GM18498 (cell line): ENCODE measurements around the gene CNTNAP5.
A peak's percentile ranks its signal among the peaks of the same experiment; 100 is the strongest.

Experiments
- ATAC-seq: cut with Tn5 transposase; IDR thresholded peaks from one replicate; pipeline ENCODE4 v1.9.1; 2021; ENCODE audit warnings: mild to moderate bottlenecking, moderate library complexity; ENCODE audit not compliant: unreplicated experiment

CNTNAP5 gene

DNA sequence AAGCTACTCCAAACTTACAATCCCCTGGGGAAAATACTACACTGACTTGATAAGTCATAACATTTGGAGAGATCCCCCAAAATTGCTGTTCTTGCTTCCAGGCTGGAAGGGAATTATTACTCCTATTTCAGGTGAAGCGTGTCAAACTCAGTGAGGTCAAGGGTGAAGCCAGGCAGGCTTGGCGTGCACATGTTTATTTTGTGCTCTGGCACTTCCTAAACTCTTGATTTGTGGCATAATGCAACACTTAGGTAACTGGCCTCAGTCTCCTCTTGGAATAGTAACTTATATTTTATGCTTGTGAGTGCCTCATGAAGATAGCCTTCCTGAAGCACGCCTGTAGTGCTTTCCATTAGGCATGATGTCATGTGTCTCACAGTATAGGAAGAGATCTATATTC, 751.2 kb downstream of the CNTNAP5 start:
- no peak for ATAC-seq

GRCh38 chr2:124778076-124778475, 753.0 kb downstream of the CNTNAP5 start:
- ATAC-seq = no peak

DNA sequence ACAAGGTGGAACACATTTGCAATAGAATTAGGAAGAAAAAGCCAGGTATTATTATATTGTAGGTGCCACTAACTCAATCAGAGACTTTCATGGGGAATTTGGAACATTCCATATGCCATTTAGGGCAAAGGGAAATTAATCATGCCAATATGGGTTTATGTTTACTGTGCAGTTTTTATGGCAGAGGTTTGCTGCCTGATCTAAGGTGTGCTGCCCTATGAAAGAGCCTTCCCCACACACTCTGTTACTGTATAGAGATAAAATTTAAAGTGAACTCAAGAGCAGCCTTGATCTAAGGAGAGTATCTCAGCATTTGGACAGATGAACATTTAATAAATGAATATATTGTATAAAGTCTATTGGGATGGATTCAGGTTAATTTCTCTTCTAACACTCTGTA, 771.6 kb downstream of the CNTNAP5 start:
- ATAC-seq = no peak

- ATAC-seq = no peak
Measured at GRCh38 chr2:124797049-124797448, 772.0 kb downstream of the CNTNAP5 start.

GRCh38 chr2:124798551-124798950, 773.5 kb downstream of the CNTNAP5 start:
- ATAC-seq = no peak

DNA sequence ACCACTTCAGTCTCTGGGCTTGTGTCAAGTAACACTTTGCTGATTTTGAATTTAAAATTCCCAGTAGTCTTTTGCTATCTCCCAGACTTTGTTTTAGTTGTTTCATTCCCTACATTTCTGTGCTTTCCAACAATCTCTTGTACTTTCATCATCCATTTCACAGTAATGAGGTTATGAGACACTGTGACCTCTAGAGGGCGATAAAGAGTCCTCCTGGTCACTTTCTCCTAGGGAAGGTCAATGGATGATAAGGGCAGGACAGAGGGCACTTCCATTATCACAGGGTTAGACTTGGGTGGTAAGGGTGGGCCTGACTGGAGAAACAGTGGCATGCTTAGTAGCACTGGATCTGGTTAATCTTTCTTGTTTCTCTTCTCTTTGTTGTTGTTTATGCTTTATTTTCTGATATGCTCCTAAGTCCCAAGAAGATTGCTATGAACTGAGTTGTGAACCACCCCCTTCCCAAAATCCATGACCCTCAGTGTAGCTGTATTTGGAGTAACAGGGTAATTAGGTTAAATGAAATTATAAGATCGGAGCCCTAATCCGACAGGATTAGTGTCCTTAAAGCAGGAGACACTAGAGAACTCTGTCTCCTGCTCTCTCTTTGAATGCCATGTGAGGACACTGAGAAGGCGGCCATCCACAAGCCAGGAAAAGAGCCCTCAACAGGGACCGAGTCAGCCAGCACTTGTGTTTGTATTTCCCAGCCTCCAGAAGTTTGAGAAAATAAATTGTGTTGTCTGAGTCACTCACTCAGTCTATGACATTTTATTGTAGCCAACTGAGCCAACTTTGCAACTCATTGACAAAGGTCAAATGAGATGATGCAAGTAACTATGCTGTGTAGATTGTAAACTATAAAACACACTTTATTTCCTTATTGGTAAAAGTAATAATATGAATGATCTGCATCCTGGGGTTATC, 779.2 kb downstream of the CNTNAP5 start:
- ATAC-seq = peak; percentile 66

DNA sequence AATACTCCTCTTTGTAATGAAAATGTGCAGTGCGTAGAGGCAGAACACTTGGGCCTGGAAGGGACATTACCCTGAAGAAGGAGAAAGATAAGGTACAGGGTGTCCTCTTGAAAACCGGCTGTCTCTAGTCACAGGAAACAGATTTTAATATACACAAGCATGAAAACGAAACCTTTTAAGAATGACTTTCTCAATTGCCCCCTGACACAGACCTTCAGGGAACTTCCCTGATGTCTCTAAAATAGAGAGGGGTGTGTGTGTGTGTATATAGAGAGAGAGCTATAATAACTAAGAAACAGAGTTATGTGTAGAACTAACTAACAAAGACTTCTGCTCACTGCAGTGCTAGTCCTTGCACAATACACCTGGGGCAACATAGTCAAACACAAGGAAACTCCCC, 780.0 kb downstream of the CNTNAP5 start:
- peak; percentile 68 for ATAC-seq

DNA sequence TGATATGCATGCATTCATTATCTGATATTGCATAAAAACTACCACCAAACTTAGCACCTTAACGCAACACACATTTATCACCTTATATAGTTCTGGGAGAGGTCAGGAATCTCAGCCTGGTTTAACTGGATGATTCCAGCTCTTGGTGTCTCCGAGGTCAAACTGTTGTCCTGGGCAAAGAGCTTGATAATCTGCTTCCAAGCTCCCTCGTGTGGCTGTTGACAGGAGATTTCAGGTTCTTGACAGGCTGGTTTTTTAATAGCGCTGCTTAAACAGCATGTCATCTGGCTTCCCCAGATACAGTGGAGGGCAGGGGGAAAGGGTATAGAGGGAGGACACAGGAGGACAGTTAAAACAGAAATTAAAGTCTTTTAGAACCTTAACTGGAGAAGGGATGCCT, 785.0 kb downstream of the CNTNAP5 start:
- ATAC-seq = no peak

DNA sequence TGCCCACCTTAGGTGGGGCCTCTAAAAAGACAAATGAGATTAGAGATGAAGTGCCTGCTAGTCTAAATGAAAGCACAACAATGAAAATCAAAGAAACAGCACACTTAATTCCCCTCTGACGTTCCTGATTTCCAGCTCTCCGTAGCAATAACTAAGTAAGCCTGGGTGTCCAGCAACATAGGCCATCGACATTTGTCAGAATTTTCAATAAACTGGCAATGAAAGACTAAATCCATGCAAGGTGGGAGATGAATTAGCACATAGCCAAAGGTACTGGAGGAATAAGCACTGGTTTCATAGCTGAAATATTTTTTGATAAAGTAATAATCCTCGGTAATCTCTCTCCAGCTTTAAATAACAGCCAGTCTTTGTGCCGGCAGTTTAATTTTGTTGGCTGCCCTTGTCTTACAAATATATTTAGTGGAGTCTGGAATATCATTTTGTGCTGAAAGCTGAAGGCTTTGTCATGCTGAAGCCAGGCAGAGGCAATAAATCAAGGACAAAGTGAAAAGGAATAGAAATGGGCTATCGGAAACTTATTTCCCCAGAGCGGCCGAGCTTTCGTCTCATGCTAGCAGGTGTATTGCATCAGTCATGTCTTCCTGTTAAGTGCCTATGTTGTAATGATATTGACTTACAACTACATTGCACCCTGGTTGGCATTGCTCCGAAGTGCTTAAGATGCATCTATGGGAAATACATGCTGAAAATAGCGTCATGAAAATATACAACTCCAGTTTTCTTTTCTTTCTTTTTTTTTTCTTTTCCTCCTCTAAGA, 790.1 kb downstream of the CNTNAP5 start:
- no peak for ATAC-seq

GRCh38 chr2:124816007-124816406, 790.9 kb downstream of the CNTNAP5 start:
- no peak for ATAC-seq

DNA sequence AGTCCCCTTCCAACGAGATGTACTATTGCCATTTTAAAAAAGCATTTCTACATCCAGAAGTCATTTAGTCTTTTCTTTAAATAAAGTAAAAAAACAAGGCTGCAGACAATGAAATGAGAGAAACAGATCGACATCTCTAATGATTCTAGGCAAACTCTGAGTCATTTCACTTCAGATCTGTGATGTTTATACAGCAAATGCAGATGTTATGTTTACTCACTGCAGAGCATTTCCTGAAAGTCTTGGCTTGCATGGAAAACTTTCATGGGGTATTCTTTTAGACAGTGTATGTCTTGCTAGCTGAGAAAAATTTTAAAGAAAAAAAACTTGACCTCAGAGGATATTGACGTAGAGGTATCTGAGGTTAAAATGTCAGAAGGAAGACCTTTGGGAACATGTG, 797.4 kb downstream of the CNTNAP5 start:
- ATAC-seq = no peak

DNA sequence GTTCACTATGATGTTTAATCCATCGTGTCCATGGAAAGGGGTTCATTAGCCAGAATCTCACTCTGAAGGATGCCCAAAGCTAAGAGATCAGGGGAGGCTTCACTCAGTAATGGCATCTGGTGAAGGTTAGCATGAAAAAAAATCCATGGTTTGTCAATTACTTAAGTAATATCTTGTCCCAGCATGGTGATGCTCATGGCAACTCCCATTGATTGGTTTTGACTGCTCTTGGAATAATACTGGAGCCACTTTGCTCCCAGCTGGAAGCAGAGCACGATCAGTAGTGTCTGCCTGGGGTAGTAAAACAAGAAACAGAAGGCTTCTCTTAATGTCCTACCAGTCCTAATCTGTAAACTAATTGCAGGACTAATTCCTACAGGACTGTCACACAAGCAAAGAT, 799.4 kb downstream of the CNTNAP5 start:
- no peak for ATAC-seq

DNA sequence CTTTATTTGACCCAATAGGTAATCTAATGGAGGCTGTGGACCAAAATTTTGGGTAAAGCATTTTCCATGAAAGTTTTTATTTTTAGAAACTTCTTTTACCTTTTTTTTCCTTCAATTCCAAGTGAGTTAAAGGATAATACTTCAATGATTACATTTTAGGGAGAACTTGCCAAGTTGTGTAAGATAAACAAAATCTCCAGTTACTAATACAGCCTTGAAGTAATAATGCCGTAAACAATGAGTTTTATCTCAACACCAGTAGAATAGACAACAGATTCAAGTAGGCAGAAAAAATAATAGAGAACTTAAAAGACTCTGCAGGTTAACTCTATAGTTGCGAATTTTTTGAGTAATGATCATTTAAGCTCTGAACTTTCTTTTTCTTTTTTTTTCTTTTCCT, 807.4 kb downstream of the CNTNAP5 start:
- no peak for ATAC-seq

- ATAC-seq = no peak
Measured at GRCh38 chr2:124834331-124834730, 809.2 kb downstream of the CNTNAP5 start.

- ATAC-seq = no peak
Measured at GRCh38 chr2:124835331-124835730, 810.2 kb downstream of the CNTNAP5 start.

DNA sequence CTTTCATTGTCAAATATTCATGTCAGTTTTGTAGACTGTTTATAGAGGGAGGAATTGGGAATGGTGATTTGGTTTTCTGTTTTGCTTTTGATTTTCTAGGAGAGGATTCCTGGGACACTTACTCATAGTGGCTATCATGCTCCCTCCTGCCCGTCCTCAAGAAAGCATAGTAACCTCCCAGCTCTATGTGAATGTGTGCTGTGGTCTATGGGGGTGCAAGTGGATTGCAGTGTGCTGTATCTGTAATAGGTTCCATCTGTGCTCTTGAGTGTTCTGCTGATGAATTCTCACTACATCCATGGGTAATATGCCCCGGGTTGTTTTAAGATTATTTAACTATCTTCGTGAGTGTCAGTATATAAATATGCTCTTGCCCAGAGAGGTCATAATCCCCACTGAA, 811.3 kb downstream of the CNTNAP5 start:
- ATAC-seq = no peak

DNA sequence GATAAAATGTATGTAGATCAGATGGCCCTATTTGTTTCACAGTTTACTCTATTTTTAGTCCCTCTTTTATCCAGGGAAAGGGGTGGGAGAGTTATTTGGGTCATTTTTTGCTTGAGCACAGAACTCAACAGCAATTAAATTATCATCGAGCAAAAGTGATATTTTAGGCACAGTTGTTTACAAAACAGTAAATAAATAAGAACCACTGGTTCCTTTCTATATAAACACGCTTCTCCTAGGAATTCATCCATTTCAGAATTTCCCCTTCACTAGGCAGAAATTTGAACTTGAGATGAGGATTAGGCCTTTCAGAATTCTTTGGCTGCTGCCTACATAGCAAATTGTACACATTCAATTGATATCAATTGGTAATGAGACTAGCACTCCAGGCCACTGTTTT, 812.4 kb downstream of the CNTNAP5 start:
- no peak for ATAC-seq

DNA sequence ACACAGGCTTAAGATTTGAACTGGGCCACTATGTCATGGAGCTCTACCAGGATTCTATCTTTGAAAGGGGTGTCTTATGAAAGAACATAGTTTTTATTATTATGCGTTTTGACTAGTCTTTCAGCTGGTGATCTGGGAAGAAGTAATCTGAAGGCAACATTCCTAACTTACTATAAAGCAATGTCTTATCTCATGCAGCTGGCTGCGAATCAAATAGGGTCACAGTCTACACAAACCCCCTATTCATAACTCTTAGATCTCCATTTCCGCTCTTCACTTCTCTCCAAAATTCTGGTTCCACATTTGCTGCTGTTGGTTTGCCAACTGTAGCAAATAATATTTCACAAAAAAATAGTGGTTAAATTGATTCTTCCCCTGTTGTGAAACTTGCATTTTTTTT, 813.3 kb downstream of the CNTNAP5 start:
- no peak for ATAC-seq

GRCh38 chr2:124867247-124867646, 842.2 kb downstream of the CNTNAP5 start:
- ATAC-seq = no peak

DNA sequence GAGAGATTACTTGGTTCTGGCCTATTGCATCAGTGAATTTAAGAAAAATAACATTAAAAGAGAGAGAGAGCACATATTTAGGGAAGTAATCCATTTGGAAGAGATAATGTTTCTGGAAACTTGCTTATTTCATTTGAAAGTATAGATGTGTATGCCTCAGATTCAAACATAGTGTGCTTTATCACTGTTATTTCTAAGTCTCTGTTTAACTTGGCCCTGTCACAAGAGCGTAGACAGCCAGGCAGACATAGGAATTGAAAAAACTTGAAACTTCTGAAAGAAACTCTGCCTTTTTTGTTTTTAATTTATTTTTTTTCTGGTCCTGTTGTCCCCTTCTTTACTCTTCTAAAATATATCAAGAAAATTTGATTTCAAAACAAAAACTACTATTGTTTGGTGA, 849.1 kb downstream of the CNTNAP5 start:
- ATAC-seq = no peak

GRCh38 chr2:124874676-124875075, 849.6 kb downstream of the CNTNAP5 start:
- no peak for ATAC-seq

DNA sequence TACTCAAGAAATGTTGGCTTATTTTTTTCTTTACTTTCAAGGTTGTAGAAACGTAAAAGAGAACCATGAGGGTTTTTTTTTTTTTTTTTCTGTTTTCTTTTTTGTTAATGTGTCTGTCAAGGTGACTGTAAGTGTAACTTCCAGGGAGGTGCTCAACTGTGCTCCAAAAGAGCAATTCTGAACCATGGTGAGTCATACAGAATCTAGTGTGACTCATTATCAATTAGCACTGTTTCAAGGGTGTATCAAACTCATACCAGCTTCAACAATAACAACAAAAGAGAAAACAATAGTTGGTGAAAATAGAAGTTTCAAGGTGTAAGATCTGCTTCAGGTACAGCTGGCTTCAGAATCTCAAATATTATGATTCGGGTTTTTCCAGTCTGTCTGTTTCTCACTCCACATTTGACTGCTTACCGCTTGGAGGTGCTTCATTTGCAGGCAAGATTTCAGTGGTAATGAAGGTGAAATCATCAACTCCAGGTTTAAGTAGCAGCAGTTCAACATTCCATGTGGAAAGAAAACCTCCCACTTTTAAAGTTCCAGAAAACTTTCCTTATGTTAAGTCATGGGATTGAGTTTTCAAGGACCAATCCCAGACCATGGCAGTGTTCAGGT, 850.6 kb downstream of the CNTNAP5 start:
- no peak for ATAC-seq
